HG02840 (cell line): ENCODE measurements around the gene PRR20B.
"Not testable (repeated sequence)": the region's sequence is repeated elsewhere in the genome, so short reads cannot be mapped to it uniquely, and the experiment has no call there.

ENCODE experiments used
- ATAC-seq: cut with Tn5 transposase; IDR thresholded peaks from one replicate; pipeline ENCODE4 v1.9.1; 2021; ENCODE audit warnings: mild to moderate bottlenecking, moderate library complexity, moderate number of reproducible peaks; ENCODE audit not compliant: unreplicated experiment, low FRiP score

Gene PRR20B

DNA sequence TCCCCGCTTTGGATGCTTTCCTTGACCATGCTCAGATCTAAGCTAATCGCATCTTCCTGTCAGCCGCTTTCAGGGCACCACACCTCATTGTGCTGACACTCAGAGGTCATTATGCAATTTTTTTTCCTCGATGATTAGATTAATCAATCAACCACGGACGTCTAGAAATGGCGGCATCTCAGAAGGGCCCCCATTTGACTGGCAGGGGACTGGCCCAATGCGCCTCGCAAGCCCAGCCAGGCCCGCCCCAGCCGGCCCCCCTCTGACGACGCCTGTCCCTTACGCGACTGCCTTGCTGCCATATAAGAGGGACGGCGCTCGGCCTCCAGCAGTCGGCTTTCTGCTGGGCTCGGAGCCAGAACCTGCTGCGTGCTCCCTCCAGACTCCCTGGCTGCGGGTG is at the start of gene PRR20B:
Gene PRR20B (plus strand): TSS at position 301 of the 400 bp plus-strand sequence. CDS start 387 bp downstream, outside the sequence.
- not testable (repeated sequence) for ATAC-seq

DNA sequence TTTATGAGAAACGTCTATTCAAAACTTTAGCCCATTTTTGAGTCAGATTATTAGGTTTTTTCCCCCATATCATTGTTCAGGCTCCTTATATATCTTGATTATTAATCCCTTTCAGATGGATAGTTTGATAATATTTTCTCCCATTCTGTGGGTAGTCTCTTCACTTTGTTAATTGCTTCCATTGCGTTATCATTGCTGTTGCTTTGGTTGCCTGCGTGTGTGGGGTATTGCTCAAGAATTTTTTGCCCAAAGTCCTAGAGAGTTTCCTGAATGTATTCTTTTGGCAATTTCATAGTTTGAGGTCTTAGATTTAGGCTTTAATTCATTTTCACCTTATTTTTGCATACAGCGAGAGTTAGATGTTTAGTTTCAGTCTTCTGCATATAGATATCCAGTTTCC is 32.3 kb upstream of the PRR20B start:
- no peak for ATAC-seq

DNA sequence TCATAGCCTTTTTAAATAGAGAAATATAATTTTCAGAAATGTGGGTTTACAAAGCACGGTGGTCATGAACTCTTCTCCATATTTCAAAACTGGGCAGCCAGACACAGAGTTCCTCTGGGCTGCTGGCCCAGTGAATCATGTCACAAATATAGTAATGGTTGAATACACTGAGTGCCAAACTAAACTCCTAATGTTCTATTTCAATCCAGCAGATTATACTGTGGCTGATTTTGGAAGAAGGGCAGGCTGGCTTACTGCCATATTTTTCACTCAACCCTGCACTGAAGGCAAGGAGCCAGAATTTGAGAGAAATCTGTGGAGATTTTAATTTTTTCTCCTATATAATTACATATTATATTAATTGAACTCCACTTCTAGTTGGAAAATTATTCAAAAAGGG is 23.6 kb upstream of the PRR20B start:
- ATAC-seq, result no peak

GRCh38 chr13:57128909-57129308 is 18.4 kb upstream of the PRR20B start:
- ATAC-seq, result no peak

DNA sequence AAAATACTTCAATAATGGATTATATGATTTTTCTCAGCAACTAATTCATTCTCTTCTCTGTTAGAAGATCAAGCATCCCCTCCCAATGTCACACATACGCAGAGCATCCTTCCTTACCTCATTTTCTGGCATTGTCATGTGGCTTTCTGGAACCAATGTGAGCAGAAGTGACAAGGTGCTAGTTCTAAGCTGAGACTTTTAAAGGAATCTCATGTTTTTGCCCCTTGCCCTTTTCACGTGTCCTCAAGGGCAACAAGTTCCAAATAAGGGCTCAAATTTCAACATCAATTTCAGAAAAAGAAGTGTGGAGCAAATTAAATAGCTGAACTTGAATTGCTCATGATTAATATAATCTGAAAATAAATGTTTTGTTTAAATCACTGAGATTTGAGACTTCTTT is 11.2 kb upstream of the PRR20B start:
- no peak for ATAC-seq

- no peak for ATAC-seq
Measured at GRCh38 chr13:57137585-57137984, 9.7 kb upstream of the PRR20B start.

- no peak for ATAC-seq
Measured at GRCh38 chr13:57138988-57139387, 8.3 kb upstream of the PRR20B start.

DNA sequence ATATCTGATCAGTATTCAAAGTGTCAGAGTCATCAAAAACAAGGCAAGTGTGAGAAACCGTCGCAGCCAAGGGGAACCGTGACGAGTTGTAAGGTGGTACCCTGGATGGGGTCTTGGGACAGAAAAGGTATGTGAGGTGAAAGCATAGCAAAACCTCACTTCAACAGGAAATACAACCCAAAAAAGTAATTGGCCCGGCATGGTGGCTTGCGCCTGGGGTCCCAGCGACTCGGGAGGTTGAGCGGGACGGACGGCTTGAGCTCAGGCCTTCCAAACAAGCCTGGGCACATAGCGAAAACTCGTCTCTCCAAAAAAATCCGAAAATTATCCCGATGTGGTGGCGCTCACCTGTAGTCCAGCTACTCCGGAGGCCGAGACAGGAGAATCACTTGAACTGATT is 7.5 kb upstream of the PRR20B start:
- not testable (repeated sequence) for ATAC-seq

- ATAC-seq, result not testable (repeated sequence)
Measured at GRCh38 chr13:57140235-57140968, 6.9 kb upstream of the PRR20B start, which contains the start of gene PRR20A. TSS of gene PRR20A (plus strand) at chr13:57140918. CDS start at chr13:57141305, 387 bp downstream.

DNA sequence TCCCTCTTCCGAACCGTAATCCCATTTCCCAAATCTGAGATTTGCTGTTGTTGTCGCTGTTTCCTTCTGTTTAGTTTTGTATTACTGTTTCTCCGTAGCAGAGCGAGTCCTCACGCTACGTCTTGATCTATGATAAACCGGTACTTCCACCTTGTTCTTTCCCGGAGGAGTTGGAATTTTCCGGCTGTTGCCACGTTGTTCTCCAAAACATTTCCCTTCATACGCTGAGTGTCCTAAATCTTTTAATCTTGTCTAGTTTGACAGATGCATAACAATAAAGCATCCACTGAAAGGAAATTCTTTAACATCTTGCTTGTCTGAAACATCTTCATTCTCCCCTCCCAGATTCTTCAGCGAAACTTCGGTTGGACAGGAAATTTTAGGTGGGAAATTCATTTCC is 818 bp downstream of the PRR20B start:
- not testable (repeated sequence) for ATAC-seq

DNA sequence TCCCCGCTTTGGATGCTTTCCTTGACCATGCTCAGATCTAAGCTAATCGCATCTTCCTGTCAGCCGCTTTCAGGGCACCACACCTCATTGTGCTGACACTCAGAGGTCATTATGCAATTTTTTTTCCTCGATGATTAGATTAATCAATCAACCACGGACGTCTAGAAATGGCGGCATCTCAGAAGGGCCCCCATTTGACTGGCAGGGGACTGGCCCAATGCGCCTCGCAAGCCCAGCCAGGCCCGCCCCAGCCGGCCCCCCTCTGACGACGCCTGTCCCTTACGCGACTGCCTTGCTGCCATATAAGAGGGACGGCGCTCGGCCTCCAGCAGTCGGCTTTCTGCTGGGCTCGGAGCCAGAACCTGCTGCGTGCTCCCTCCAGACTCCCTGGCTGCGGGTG is 6.5 kb downstream of the PRR20B start, which contains the start of gene PRR20C:
Gene PRR20C (plus strand): TSS at position 301 of the 400 bp plus-strand sequence. CDS start 387 bp downstream, outside the sequence.
- ATAC-seq, result not testable (repeated sequence)

DNA sequence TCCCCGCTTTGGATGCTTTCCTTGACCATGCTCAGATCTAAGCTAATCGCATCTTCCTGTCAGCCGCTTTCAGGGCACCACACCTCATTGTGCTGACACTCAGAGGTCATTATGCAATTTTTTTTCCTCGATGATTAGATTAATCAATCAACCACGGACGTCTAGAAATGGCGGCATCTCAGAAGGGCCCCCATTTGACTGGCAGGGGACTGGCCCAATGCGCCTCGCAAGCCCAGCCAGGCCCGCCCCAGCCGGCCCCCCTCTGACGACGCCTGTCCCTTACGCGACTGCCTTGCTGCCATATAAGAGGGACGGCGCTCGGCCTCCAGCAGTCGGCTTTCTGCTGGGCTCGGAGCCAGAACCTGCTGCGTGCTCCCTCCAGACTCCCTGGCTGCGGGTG is 13.0 kb downstream of the PRR20B start, which contains the start of gene PRR20D:
Gene PRR20D (plus strand): TSS at position 301 of the 400 bp plus-strand sequence. CDS start 387 bp downstream, outside the sequence.
- ATAC-seq, result not testable (repeated sequence)

DNA sequence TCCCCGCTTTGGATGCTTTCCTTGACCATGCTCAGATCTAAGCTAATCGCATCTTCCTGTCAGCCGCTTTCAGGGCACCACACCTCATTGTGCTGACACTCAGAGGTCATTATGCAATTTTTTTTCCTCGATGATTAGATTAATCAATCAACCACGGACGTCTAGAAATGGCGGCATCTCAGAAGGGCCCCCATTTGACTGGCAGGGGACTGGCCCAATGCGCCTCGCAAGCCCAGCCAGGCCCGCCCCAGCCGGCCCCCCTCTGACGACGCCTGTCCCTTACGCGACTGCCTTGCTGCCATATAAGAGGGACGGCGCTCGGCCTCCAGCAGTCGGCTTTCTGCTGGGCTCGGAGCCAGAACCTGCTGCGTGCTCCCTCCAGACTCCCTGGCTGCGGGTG is 19.6 kb downstream of the PRR20B start, which contains the start of gene PRR20E:
Gene PRR20E (plus strand): TSS at position 301 of the 400 bp plus-strand sequence. CDS start 387 bp downstream, outside the sequence.
- not testable (repeated sequence) for ATAC-seq

GRCh38 chr13:57191667-57192066 is 44.4 kb downstream of the PRR20B start:
- no peak for ATAC-seq
